HG03064 (cell line): ENCODE data around the gene ARHGAP6.

ENCODE experiments used
- ATAC-seq: cut with Tn5 transposase; IDR thresholded peaks from one replicate; pipeline ENCODE4 v1.9.1; 2021; ENCODE audit warnings: low read depth; ENCODE audit not compliant: unreplicated experiment

The ARHGAP6 gene

DNA sequence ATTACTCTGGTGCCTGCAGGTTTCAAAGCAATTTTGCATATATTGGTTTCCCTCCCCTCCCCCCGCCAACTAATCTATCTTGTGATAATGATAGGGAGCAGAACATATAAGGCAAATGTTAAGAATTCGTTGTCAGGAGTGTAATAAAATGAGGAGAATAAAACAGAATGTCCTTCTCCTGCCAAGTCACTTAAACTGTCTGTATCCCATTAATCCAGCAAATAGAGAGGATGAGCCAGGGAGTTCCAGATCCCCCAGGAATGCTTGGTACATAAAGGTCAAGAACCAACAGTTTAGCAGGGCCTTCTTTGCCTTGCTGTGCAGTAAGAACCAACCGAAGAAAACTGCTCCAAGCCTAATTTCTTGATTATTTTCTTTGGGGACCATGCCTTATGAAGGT, 231.1 kb downstream of the ARHGAP6 start:
- no peak for ATAC-seq

DNA sequence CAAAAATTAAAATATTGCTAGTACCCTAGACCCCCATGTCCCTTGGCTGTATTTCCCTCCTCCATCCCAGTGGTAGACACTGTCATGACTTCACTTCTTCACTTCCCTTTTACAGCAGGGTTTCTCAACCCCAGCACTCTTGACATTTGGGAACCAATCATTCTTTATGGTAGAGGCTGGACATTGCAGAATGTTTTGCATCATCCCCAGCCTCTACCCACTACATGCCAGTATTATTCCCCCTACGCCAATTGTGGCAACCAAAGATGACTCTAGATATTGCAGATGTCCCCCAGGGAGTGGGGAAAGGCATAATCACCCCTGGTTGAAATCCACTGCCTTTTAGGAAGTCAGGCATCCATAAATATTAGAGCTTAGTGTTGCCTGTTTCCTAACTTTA, 233.9 kb downstream of the ARHGAP6 start:
- no peak for ATAC-seq

GRCh38 chrX:11430271-11430670, 235.4 kb downstream of the ARHGAP6 start:
- no peak for ATAC-seq

GRCh38 chrX:11429538-11430085, 236.1 kb downstream of the ARHGAP6 start:
- ATAC-seq = no peak

GRCh38 chrX:11427453-11428071, 238.2 kb downstream of the ARHGAP6 start:
- ATAC-seq = no peak

GRCh38 chrX:11426712-11427452, 238.8 kb downstream of the ARHGAP6 start:
- no peak for ATAC-seq

DNA sequence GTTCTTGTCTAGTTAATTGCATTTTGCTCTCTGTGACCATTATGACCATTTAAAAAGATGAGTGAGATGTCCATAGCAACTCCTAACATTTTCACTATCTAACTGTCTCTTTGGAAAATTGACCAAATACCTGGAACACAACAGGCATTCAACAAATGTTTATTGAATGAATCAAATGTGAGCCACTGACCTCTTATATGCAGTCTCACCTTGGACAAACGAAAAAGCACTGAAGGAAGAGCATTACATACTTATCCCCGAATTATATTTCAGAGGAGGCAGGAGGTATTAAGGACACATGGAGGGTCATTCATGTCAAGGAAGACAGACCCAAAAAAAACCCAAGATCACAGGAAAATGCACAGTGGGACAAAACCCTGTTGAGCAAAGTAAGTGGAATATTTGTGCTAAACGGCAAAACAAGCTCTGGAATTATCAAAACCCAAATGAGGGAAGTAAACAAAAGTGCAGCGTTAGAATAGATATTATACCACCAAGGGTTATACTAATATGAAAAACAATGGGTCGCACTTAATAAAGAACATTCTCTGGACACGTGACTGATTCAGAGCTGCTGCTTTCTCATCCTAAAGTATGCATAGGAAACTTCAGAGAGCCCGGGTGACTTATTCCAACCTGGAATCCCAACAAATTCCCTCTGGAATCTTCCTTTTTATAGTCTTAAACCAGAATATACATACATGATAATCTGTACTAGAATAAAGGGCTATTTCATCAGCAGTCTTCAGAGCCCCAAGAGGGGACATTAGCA, 240.6 kb downstream of the ARHGAP6 start:
- ATAC-seq = no peak

- ATAC-seq = no peak
Observed at GRCh38 chrX:11423949-11424348, 241.8 kb downstream of the ARHGAP6 start.

DNA sequence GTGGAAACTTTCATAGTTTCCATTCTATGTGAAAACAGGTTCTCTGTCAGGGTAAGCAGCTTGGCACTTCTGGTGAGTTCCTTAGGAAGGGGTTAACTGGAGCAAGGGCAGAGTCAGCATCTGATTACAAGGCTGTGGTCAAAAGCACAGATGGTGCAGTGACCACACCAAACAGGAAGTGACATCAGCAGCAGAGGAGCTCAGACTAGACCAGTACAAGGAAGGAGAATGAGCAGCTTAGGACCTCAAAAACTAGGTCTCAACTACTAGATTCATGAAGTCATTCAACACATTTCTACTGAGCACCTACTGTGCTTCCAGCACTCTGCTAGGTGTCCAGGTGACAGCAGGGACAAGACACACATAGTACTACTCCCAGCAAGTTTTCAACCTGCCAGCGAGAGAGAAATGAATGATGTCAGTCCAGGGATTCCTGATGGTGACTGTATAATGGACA, 242.3 kb downstream of the ARHGAP6 start:
- no peak for ATAC-seq

GRCh38 chrX:11422525-11422857, 243.2 kb downstream of the ARHGAP6 start:
- ATAC-seq = no peak

GRCh38 chrX:11421805-11422524, 243.8 kb downstream of the ARHGAP6 start:
- ATAC-seq = no peak

DNA sequence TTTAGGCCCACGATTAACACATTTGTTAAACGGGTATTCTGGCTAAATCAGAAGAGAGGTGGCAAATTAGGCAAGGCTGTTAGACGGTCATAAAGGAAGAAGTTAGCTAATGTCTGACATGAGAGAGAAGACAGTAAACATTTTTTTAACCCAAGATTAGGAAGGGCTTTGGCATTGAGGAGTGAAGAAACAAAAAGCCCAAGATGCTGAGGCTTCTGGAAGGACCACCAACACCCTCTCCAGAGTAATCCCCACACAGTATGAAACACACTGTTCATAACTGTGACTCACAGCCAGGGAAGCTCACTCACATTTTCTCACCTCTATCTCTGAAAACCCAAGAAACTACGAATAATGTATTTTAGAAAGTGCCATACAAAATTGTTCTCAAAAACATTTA, 244.9 kb downstream of the ARHGAP6 start:
- no peak for ATAC-seq

DNA sequence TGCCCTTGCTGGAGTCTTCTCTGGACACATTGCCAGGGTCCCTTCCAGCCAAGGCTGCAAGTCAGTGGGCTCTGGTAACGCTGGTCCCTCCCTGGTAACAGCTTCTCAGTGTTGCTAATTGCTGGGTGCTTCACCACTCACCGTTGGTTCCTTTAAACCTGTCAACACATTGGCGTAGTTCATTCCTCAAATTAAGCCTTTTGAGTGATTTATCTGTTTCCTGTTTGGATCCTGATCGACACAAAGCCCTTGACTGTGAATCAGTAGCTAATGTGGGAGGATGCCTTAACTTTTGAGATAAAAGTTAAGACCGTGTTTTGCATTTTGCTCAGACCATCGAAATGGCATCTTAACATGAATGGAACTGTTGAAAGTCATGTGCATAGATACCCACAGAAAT, 246.6 kb downstream of the ARHGAP6 start:
- ATAC-seq = no peak

DNA sequence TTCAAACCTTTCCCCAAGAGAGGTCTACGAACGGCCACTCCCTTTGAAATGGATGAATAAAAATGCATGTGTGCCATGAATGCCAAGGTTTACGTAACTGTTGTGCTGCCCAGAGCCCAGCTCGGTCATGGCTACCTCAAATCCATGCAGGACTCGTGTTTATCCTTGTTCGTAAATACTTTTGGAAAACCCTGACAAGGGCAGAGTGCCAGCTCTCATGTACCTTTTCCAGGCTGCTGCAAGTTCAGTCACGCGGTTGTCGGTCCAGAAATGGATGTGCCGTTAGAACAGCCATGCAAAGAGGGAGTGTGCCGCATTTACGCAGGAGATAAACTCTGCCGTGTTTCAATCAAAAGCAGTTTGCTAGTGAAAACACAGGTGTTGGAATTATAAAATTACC, 249.1 kb downstream of the ARHGAP6 start:
- ATAC-seq = no peak

- ATAC-seq = no peak
Observed at GRCh38 chrX:11414091-11414490, 251.6 kb downstream of the ARHGAP6 start.

GRCh38 chrX:11412715-11413623, 252.8 kb downstream of the ARHGAP6 start:
- no peak for ATAC-seq

- no peak for ATAC-seq
Observed at GRCh38 chrX:11409957-11410356, 255.8 kb downstream of the ARHGAP6 start.

DNA sequence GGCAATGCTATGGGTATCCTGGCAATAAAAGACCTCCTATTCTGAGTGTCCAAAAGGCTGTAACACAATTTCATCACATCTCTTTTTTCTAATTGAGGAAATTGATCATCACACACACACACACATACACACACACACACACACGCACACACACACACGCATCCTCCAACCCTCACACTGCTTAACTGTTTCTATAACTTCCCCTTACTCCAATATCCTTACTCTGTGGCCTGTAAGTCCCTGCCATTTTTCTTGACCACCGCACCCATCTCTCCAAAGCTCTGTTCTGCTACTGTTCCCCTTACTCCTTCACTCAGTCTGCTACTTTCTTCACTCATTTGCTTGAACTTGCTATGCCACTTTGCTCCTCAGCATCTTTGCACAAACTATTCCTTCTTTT, 256.9 kb downstream of the ARHGAP6 start:
- ATAC-seq = no peak

GRCh38 chrX:11408109-11408405, 257.7 kb downstream of the ARHGAP6 start:
- no peak for ATAC-seq
